ENCODE results near the gene CASZ1.

The CASZ1 gene

GRCh38 chr1:10626791-10627410 lies 169.5 kb downstream of the CASZ1 start:
- no peak overlapping the region for H3K27ac ChIP-seq
- H3K9ac ChIP-seq, result no peak overlapping the region
- H3K4me1 ChIP-seq, result no peaks in the 10 kb centered on the region
- no peak overlapping the region for H3K4me2 ChIP-seq (ENCODE audit: low read length)
- no peak for TF ChIP-seq CTCF (IDR thresholded peaks at IDR 0.05)
- H3K9me3 ChIP-seq (ENCODE audit: control insufficient read depth, low read length), result no peaks in the 10 kb centered on the region
- H3K36me3 ChIP-seq (ENCODE audit: control insufficient read depth, insufficient read depth, low read length), result no peaks in the 10 kb centered on the region
- H2AFZ ChIP-seq, result no peak overlapping the region
- no peaks in the 10 kb centered on the region for H3K79me2 ChIP-seq
- H3K27me3 ChIP-seq (ENCODE audit: control insufficient read depth, insufficient read depth, low read length), result no peaks in the 10 kb centered on the region
- no peak overlapping the region for H3K4me3 ChIP-seq (ENCODE audit: low read depth, low read length)

GRCh38 chr1:10626131-10626731 lies 170.2 kb downstream of the CASZ1 start:
- no peak overlapping the region for H2AFZ ChIP-seq
- H3K79me2 ChIP-seq, result no peaks in the 10 kb centered on the region
- H3K9ac ChIP-seq, result no peak overlapping the region
- H3K4me1 ChIP-seq, result no peaks in the 10 kb centered on the region
- no peak overlapping the region for H3K27ac ChIP-seq
- no peak overlapping the region for H3K4me2 ChIP-seq (ENCODE audit: low read length)
- H3K9me3 ChIP-seq (ENCODE audit: control insufficient read depth, low read length), result no peaks in the 10 kb centered on the region
- no peaks in the 10 kb centered on the region for H3K36me3 ChIP-seq (ENCODE audit: control insufficient read depth, insufficient read depth, low read length)
- H3K4me3 ChIP-seq (ENCODE audit: low read depth, low read length), result no peak overlapping the region
- TF ChIP-seq CTCF (IDR thresholded peaks at IDR 0.05), result no peak
- no peaks in the 10 kb centered on the region for H3K27me3 ChIP-seq (ENCODE audit: control insufficient read depth, insufficient read depth, low read length)

GRCh38 chr1:10625554-10625953 lies 170.9 kb downstream of the CASZ1 start:
- Histone ChIP-seq H3K4me3 (ENCODE audit: low read depth, low read length) (no peak overlapping the region), H3K36me3 (ENCODE audit: control insufficient read depth, insufficient read depth, low read length) (no peaks in the 10 kb centered on the region), H3K27me3 (ENCODE audit: control insufficient read depth, insufficient read depth, low read length) (no peaks in the 10 kb centered on the region), H3K4me1 (no peaks in the 10 kb centered on the region), H3K9me3 (ENCODE audit: control insufficient read depth, low read length) (no peaks in the 10 kb centered on the region), H2AFZ (no peak overlapping the region), H3K27ac (no peak overlapping the region), H3K4me2 (ENCODE audit: low read length) (no peak overlapping the region), H3K9ac (no peak overlapping the region), H3K79me2 (no peaks in the 10 kb centered on the region)
- TF ChIP-seq CTCF (IDR thresholded peaks at IDR 0.05), result no peak

- H3K9ac ChIP-seq, result no peak overlapping the region
- TF ChIP-seq CTCF (IDR thresholded peaks at IDR 0.05), result no peak
- no peaks in the 10 kb centered on the region for H3K79me2 ChIP-seq
- H3K9me3 ChIP-seq (ENCODE audit: control insufficient read depth, low read length), result no peaks in the 10 kb centered on the region
- H2AFZ ChIP-seq, result no peak overlapping the region
- no peaks in the 10 kb centered on the region for H3K4me1 ChIP-seq
- no peak overlapping the region for H3K4me2 ChIP-seq (ENCODE audit: low read length)
- H3K27me3 ChIP-seq (ENCODE audit: control insufficient read depth, insufficient read depth, low read length), result no peaks in the 10 kb centered on the region
- no peaks in the 10 kb centered on the region for H3K36me3 ChIP-seq (ENCODE audit: control insufficient read depth, insufficient read depth, low read length)
- H3K4me3 ChIP-seq (ENCODE audit: low read depth, low read length), result no peak overlapping the region
- no peak overlapping the region for H3K27ac ChIP-seq
Observed at GRCh38 chr1:10625076-10625475, 171.4 kb downstream of the CASZ1 start.
